Naive thymus-derived CD4-positive, alpha-beta T cell (primary cell): Measurements from ENCODE around the gene USP17L11. TPM values are rescaled to one million over a fixed set of nuclear protein-coding genes. Genes with fewer than 3 reads are reported as not detected.
"Not testable (repeated sequence)": the region's sequence is repeated elsewhere in the genome, so short reads cannot be mapped to it uniquely, and the experiment has no call there.

Experiments
- ATAC-seq: fragments of 150-1000 bp; cut with Tn5 transposase; 2 replicates; pipeline ENCODE4 v1.10.0; 2021; ENCODE audit warnings: mild to moderate bottlenecking, moderate library complexity
- CTCF ChIA-PET: fragments of 350-600 bp; sonication (Branson Sonifier 250); formaldehyde crosslinking; loops from one replicate; lab custom pipeline; 2021; ENCODE audit warnings: antibody characterized with exemption; lab: Charles Lee
- POLR2A ChIA-PET: fragments of 350-600 bp; sonication (Branson Sonifier 250); formaldehyde crosslinking; loops from one replicate; lab custom pipeline; 2021; ENCODE audit warnings: antibody characterized with exemption, inconsistent platforms; lab: Charles Lee
- DNase-seq, 9 donors: peaks; one replicate each; pipeline versions ENCODE4 v3.0.0 to v3.0.0-alpha.2; 2020 to 2022; ENCODE audit warnings: mixed read lengths in 1 of 9
- H3K27ac ChIP-seq: one replicate; pipeline ENCODE4 v1.7.0; 2013; ENCODE audit warnings: mild to moderate bottlenecking, low read depth, low read length, moderate library complexity
- H3K27me3 ChIP-seq, 2 donors: one replicate each; pipeline ENCODE4 v1.7.0; 2013; ENCODE audit warnings: low read length in 2 of 2, mild to moderate bottlenecking in 2 of 2, moderate library complexity in 2 of 2; ENCODE audit not compliant: control insufficient read depth in 2 of 2, insufficient read depth in 2 of 2
- H3K36me3 ChIP-seq, 3 experiments: 1 replicate in 2 of 3; 2 replicates in 1 of 3; pipeline ENCODE4 v1.7.0; 2013; ENCODE audit warnings: low read length in 3 of 3, mild to moderate bottlenecking in 3 of 3, moderate library complexity in 1 of 3; ENCODE audit not compliant: insufficient read depth in 3 of 3, control insufficient read depth in 2 of 3
- H3K4me1 ChIP-seq, 2 donors: one replicate each; pipeline ENCODE4 v1.7.0; 2013; ENCODE audit warnings: low read length in 2 of 2, mild to moderate bottlenecking in 2 of 2, moderate library complexity in 1 of 2; ENCODE audit not compliant: control insufficient read depth in 2 of 2, insufficient read depth in 2 of 2
- H3K4me3 ChIP-seq: 2 replicates; pipeline ENCODE4 v1.7.0; 2013; ENCODE audit warnings: mild to moderate bottlenecking, low read length
- H3K9me3 ChIP-seq, 3 experiments: 1 replicate in 2 of 3; 2 replicates in 1 of 3; pipeline ENCODE4 v1.7.0; 2013; ENCODE audit warnings: low read length in 3 of 3; ENCODE audit not compliant: control insufficient read depth in 2 of 3
- H3K27ac Mint-ChIP-seq, 9 donors: one replicate each; pipeline ENCODE4 v1.8.0; 2020 to 2022; ENCODE audit warnings: mixed read lengths in 9 of 9, mild to moderate bottlenecking in 8 of 9, moderate library complexity in 5 of 9, inconsistent platforms in 2 of 9
- H3K27me3 Mint-ChIP-seq, 5 donors: one replicate each; pipeline ENCODE4 v1.8.0; 2021 to 2022; ENCODE audit warnings: mixed read lengths in 5 of 5, mild to moderate bottlenecking in 1 of 5
- H3K36me3 Mint-ChIP-seq, 5 donors: one replicate each; pipeline ENCODE4 v1.8.0; 2020 to 2022; ENCODE audit warnings: mixed read lengths in 5 of 5, mild to moderate bottlenecking in 3 of 5, inconsistent platforms in 1 of 5
- H3K4me1 Mint-ChIP-seq, 7 donors: one replicate each; pipeline ENCODE4 v1.8.0; 2020 to 2022; ENCODE audit warnings: mixed read lengths in 7 of 7, mild to moderate bottlenecking in 3 of 7, inconsistent platforms in 1 of 7
- H3K4me3 Mint-ChIP-seq, 10 donors: one replicate each; pipeline ENCODE4 v1.8.0; 2020 to 2022; ENCODE audit warnings: mild to moderate bottlenecking in 10 of 10, mixed read lengths in 10 of 10, moderate library complexity in 6 of 10, inconsistent platforms in 2 of 10
- H3K9me3 Mint-ChIP-seq, 11 donors: one replicate each; pipeline ENCODE4 v1.8.0; 2020 to 2022; ENCODE audit warnings: mixed read lengths in 11 of 11, mild to moderate bottlenecking in 4 of 11, inconsistent platforms in 1 of 11, moderate library complexity in 1 of 11
- intact Hi-C, 2 donors: fragments of 100-400 bp; cut with micrococcal nuclease; formaldehyde crosslinking; loops; one replicate each; pipeline ENCODE4 v1.15.1; 2023
- polyA plus RNA-seq, 2 donors: library from polyadenylated mRNA; unstranded; fragments of 300-500 nt; fragmentation: Illumina TruSeq; gene quantifications; one replicate each; pipeline ENCODE4 v1.2.3, GENCODE V29; 2021
- total RNA-seq, 6 experiments: library from RNA in 5 of 6; stranded (reverse) in 5 of 6; gene quantifications; 1 replicate in 5 of 6; 2 replicates in 1 of 6; pipeline ENCODE4 v1.2.3 and lab custom pipeline; 2021 to 2026

Gene USP17L11, protein sequence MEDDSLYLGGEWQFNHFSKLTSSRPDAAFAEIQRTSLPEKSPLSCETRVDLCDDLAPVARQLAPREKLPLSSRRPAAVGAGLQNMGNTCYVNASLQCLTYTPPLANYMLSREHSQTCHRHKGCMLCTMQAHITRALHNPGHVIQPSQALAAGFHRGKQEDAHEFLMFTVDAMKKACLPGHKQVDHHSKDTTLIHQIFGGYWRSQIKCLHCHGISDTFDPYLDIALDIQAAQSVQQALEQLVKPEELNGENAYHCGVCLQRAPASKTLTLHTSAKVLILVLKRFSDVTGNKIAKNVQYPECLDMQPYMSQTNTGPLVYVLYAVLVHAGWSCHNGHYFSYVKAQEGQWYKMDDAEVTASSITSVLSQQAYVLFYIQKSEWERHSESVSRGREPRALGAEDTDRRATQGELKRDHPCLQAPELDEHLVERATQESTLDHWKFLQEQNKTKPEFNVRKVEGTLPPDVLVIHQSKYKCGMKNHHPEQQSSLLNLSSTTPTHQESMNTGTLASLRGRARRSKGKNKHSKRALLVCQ
- not detected for total RNA-seq
- polyA plus RNA-seq: not detected
- not detected for total RNA-seq (lab: John Stamatoyannopoulos, UW)

DNA sequence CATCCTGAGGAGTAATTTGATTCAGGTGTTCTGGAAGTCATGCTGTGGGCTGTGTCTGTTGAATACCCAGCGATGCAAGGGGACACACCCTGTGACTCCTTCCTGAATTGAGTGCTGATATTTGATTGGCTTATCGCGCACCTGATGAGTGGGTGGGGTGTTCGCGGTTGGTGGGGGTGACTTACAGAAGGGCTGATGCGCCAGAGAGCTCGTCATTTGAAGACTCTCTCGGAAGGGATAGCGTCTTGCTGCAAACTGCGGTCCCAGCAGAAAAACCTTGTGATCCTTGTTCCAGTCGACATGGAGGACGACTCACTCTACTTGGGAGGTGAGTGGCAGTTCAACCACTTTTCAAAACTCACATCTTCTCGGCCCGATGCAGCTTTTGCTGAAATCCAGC is at the start of gene USP17L11:
USP17L11 (plus strand) TSS at position 301 of the 400 bp plus-strand sequence; CDS start at position 301, 0 bp downstream.
- H3K27me3 Mint-ChIP-seq, H3K27ac Mint-ChIP-seq, H3K27me3 ChIP-seq, H3K9me3 ChIP-seq, H3K4me1 ChIP-seq, H3K9me3 Mint-ChIP-seq, H3K4me3 ChIP-seq, H3K4me1 Mint-ChIP-seq, H3K36me3 Mint-ChIP-seq, H3K36me3 ChIP-seq, CTCF ChIA-PET, DNase-seq, POLR2A ChIA-PET, intact Hi-C loops, ATAC-seq, H3K27ac ChIP-seq, H3K4me3 Mint-ChIP-seq: not testable (repeated sequence)

DNA sequence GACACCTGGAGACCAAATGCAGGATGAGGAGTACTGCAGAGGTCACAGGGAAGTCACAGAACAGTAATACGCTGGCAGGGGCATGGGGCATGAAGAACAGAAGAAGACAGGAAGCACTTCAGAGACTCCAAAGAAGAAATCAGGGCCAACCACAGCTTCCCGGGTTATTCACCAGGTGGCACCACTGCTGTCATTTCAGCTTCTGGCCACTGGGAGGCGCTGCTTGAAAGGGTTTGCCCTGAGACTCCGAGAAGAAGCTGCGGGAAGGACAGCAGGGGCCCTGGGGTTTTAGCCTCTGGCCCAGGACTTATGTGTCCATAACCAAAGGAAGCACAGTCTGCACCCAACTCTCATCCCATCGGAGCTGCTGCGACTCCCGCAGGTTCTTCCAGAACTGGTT is 49.2 kb upstream of the USP17L11 start:
- H3K9me3 Mint-ChIP-seq, H3K4me1 ChIP-seq, ATAC-seq, H3K27me3 ChIP-seq, H3K27me3 Mint-ChIP-seq, H3K36me3 ChIP-seq, CTCF ChIA-PET, intact Hi-C loops, POLR2A ChIA-PET, H3K4me3 ChIP-seq, H3K9me3 ChIP-seq, H3K36me3 Mint-ChIP-seq, H3K27ac Mint-ChIP-seq, H3K4me1 Mint-ChIP-seq, H3K27ac ChIP-seq, H3K4me3 Mint-ChIP-seq: not testable (repeated sequence)
- DNase-seq: peak in 2 of 9 donors; percentile 43 to 57

DNA sequence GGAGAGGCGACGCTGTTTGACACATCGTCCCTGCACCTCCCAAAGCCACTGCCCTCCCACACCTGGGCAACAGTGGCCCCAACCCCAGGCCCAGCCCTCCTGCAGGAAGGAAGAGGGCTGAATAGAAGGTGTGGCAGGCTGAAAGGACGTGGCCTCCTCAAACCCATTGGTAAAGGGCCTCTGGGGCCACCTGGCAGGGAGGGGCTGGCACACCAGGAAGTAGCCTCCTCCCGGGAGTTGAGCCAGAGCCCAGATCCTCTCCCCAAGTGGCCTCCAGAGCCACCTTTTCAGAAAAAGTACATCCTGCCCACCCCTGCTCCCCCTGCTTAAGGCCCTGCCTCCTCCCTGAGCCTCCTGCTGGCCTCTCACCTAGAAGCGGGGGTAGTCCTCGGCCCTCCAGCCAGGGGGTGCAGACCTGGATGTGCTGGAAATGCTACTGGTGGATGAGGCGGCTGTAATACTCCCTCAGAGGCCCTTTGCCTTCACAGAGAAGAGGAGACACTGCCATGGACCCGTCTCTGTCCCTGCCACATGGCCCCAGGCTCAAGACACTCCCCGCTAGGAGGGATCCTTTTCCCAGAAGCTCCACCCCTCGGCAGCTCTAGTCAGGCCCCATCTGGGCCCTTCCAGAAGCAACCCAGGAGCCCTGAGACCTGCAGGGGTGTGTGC is 45.3 kb upstream of the USP17L11 start, which contains the start of gene FAM90A26:
FAM90A26 (plus strand) TSS at position 619 of the 669 bp plus-strand sequence. CDS start 2,764 bp downstream, outside the sequence.
- not testable (repeated sequence) for DNase-seq, H3K9me3 Mint-ChIP-seq

DNA sequence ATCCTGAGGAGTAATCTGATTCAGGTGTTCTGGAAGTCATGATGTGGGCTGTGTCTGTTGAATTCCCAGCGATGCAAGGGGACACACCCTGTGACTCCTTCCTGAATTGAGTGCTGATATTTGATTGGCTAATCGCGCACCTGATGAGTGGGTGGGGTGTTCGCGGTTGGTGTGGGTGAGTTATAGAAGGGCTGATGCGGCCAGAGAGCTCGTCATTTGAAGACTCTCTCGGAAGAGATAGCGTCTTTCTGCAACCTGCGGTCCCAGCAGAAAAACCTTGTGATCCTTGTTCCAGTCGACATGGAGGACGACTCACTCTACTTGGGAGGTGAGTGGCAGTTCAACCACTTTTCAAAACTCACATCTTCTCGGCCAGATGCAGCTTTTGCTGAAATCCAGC is 4.8 kb upstream of the USP17L11 start, which contains the start of gene USP17L10:
USP17L10 (plus strand) TSS at position 301 of the 400 bp plus-strand sequence; CDS start at position 301, 0 bp downstream.
- H3K4me3 ChIP-seq, intact Hi-C loops, H3K27me3 Mint-ChIP-seq, H3K9me3 Mint-ChIP-seq, H3K4me3 Mint-ChIP-seq, H3K27ac ChIP-seq, CTCF ChIA-PET, H3K4me1 ChIP-seq, H3K4me1 Mint-ChIP-seq, H3K27ac Mint-ChIP-seq, DNase-seq, POLR2A ChIA-PET, ATAC-seq, H3K27me3 ChIP-seq, H3K36me3 ChIP-seq, H3K36me3 Mint-ChIP-seq, H3K9me3 ChIP-seq: not testable (repeated sequence)

More for the DNA sequence above, 45.3 kb upstream of the USP17L11 start, which contains the start of gene FAM90A26:
- POLR2A ChIA-PET, ATAC-seq, H3K4me1 Mint-ChIP-seq, H3K27me3 ChIP-seq, H3K27ac Mint-ChIP-seq, CTCF ChIA-PET, H3K27me3 Mint-ChIP-seq, H3K36me3 ChIP-seq, H3K4me3 Mint-ChIP-seq, intact Hi-C loops, H3K9me3 ChIP-seq, H3K4me1 ChIP-seq, H3K4me3 ChIP-seq, H3K36me3 Mint-ChIP-seq, H3K27ac ChIP-seq: not testable (repeated sequence)

DNA sequence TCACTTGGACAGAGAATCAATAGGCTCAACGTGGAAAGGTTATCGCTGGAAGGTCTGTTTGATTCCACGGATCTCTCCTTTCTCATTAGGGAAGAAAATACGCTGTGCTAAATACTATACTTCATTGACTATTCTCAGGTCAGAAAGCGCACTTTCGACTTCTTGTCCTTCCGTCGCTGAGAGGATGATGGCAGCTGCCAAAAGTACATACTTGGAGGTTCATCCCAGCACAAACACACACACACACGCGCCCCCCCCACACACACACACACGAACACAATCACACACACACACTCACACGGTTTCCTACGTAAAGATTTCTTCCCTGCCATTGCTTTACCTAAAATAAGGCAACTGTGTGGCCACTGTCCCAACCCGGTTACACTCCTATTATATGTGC is 504 bp upstream of the USP17L11 start:
- H3K4me1 Mint-ChIP-seq, H3K27ac ChIP-seq, H3K27me3 Mint-ChIP-seq, H3K36me3 Mint-ChIP-seq, H3K36me3 ChIP-seq, H3K9me3 Mint-ChIP-seq, H3K4me3 ChIP-seq, H3K27me3 ChIP-seq, CTCF ChIA-PET, H3K4me1 ChIP-seq, H3K27ac Mint-ChIP-seq, intact Hi-C loops, ATAC-seq, H3K9me3 ChIP-seq, POLR2A ChIA-PET, H3K4me3 Mint-ChIP-seq: not testable (repeated sequence)
- peak in 1 of 9 donors; percentile 4 for DNase-seq

DNA sequence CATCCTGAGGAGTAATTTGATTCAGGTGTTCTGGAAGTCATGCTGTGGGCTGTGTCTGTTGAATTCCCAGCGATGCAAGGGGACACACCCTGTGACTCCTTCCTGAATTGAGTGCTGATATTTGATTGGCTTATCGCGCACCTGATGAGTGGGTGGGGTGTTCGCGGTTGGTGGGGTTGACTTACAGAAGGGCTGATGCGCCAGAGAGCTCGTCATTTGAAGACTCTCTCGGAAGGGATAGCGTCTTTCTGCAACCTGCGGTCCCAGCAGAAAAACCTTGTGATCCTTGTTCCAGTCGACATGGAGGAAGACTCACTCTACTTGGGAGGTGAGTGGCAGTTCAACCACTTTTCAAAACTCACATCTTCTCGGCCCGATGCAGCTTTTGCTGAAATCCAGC is 4.6 kb downstream of the USP17L11 start, which contains the start of gene USP17L12:
USP17L12 (plus strand) TSS at position 301 of the 400 bp plus-strand sequence; CDS start at position 301, 0 bp downstream.
- POLR2A ChIA-PET, H3K4me3 Mint-ChIP-seq, H3K27me3 Mint-ChIP-seq, H3K9me3 Mint-ChIP-seq, H3K27ac ChIP-seq, H3K27me3 ChIP-seq, H3K4me1 Mint-ChIP-seq, intact Hi-C loops, DNase-seq, H3K4me1 ChIP-seq, H3K9me3 ChIP-seq, H3K27ac Mint-ChIP-seq, H3K36me3 Mint-ChIP-seq, CTCF ChIA-PET, H3K36me3 ChIP-seq, ATAC-seq, H3K4me3 ChIP-seq: not testable (repeated sequence)
